NCI-H2196 (cell line): ENCODE measurements around the gene FBXW11.

ENCODE experiments used
- DNase-seq: peaks from one replicate; lab custom pipeline; 2025; ENCODE audit not compliant: unreplicated experiment; lab: John Stamatoyannopoulos, UW

FBXW11 gene

DNA sequence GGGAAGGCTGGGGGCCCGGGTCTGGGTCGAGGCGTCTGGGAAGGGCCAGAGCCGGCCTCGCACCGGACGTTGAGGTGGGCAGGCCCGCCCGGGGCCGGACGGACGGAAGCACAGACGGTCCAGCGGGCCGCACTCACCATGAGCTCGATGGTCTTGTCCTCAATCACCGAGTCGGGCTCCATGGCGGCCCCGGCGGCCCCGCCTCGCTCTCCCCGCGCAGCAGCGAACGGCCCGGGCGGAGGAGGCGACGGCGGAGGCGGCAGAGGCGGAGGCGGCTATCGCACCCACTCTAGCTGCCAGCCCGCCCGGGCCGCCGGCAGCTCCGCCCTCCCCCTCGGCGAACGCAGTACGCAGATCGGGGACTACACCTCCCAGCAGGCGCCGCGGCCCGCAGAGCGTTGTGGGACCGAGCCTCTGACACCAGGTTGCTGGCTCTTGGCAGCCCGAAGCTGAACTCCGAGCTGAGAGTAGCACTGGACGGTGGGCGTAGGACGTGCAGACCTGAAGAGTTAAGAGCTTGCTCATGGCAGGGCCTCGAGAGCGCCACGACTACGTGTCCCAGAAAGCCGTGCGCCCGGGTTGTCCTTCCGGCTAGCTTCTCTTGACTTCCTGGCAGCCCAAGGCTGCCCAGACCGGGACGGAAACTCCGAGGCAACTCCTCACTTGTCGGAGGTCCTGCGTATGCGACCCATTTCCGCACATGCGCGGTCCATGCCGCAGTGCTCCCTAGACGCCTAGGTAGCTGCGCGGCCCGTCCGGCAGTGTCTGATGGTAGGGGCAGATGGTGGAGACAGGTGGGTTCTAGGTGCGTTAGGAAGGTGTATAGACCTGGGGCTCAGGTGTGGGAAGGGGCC lies at the start of gene FBXW11:
Gene FBXW11, minus strand, starts transcription at position 318 of the 854 bp plus-strand sequence. Its CDS starts 136 bp downstream, at position 182.
- peak; percentile 97 for DNase-seq

DNA sequence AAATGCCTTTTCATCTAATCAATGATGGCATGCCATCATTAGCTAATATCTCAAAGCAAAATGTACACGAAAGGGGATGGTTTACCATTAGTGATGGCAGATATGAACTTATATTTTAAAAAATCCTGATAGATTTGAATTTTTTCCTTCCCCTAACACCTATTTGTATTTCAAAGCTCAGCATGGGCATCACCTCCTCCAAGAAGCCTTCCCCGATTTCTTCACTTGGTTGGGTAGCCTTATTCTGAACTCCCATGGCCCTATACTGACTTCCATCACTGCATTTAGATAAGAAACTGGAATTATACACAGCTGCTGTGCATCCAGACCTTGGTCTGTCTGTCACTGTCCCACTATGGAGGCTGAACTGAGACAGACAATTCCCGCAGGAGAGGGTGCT lies 49.6 kb upstream of the FBXW11 start:
- no peak for DNase-seq

DNA sequence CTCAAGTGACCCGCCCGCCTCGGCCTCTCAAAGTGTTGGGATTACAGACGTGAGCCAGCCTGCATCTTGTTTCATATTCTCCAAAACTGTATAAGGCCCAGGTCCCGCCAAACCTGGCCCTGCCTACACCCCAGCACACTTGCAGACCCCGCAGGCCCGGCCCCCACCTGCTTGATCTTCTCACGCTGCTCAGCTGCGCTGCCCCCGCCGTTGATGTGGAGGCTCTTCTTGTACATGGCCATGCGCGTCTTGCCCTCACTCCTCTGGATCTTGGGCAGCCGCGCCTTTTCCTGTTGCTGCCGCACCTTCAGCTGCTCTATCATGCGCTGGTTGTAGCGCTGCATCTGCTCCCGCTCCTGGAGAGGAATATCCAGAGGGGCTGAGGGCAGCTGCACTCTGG lies 49.0 kb upstream of the FBXW11 start:
- no peak for DNase-seq

DNA sequence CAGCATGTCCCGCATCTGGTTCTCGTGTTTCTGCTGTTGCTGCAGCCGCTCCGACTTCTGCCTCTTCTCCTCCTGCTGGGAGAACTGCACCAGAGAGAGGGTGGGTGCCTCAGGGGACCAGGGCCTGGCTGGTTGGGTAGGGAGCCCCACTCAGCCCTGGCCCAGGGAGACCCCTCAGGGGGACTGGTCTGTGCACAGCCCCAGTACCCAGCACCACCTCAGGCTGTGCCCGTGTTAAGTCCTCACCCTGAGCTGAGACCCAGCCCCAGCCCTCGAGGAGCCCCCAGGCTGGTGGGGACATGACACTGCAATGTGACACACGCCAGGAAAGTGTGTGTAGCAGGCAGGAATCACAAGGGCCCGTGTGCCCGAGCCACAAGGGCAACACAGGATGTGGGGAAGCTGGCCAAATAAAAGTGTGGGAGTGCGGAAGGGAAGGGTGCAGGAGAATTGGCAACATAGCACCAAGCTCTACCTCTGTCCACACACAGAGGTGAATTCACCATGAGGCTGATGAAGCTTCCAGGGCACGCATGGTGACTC lies 48.2 kb upstream of the FBXW11 start:
- DNase-seq = no peak

DNA sequence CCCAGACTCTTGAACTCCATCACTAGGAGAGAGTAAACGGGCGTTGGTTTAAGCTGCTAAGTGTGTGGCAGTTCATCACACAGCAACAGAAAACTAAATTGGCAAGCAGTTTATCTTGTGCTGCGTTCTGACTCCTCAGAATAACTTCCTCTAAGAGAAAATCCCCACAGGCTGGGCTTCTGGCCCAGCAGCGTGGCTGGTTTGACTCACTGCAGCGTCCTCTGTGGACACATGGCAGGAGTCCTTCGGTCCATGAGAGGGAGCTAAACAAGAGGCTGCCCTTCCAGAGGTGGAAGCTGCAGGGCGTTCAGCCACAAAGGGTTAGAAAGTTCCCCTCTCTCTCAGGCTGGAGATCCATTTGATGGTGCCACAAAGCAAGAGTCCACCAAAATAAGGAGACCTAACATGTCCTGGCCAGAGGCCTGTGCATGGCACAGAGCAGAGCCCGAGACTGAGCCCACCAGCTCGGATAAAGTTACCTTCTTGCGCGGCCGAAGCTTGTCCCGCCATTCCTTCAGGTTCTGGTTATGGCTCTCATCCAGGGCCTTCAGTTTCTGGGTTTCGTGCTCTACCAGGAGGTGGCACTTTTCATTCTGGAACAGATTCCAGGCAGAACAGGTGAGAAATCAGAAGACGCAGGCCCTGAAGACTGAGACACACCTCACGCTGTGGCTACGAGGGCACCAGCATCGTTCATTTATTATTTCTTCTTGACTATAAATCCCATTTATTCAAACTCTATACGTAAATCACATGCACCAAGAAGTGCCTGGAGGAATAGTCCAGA lies 46.2 kb upstream of the FBXW11 start:
- DNase-seq = no peak

DNA sequence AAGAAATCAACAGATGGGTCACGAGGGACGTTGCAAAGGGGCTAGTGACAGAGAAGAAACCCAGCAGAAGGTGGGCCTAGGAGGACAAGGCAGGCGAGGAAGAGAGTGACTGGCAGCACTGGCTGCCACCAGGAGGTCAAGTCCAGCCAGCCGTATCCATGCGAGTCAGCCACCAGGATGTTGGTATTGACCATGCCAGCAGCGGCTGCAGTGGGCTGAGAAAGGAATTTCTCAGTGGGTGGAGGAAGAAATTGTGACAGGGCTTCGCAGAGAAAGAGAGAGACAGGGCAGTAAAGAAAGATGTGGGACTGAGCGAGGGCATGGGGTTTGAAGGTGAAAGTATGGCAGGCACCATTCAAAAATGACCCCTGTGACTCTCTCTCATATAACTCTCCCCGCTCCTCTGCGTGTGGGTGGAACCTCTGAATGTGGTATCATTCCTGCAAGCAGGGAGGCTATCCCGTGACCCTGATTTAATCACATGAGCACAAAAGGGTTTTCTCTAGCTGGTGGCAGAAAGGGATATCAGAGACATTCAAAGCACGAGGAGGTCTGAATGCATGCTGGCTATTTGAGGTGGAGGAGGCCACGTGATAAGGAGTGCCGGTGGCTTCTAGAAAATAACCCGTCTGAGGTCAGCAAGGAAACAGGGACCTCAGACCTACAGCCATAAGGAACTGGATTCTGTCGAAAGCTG lies 45.4 kb upstream of the FBXW11 start:
- no peak for DNase-seq

DNA sequence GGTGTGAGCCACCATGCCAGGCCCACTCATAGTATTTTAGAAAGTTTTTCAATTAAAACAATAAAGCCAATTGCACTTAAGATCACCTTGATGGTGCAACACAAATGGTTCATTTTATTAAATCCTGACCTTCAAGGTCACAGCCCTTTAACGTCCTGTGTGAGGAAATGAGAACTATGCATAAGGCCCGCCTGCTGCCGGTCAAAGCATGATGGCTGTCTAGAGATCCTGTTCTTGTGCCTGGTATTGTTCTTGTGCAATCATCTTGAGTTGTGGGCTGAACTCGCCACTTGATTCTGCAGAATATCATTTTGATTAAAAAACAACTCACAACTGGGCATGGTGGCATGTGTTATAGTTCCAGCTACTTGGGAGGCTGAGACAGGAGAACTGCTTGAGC lies 43.6 kb upstream of the FBXW11 start:
- DNase-seq = no peak

DNA sequence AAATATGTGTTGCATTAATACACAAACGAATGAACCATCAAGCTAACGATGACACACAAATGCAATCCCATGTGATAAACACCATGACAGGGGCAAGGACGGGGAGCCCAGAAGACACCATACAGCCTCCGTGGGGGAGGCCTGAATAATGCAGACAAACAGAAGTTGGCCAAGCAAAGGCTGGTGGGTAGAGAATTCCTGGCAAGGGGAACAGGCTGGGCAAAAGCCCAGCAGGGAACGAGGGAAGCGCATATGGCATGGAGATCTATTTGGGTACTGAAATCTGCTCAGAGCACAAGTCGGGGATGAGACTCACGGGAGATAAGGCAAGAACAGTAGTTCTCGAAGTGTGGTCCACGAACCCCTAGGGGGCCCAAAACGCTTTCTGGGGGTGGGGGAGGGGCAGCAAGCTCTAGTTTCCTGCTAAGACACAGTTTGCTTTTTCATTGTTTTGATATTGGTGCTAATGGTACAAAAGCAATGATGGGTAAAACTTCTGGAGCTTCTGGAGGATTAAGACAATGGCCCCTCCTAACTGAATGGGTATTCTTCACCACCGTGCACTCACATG lies 42.9 kb upstream of the FBXW11 start:
- DNase-seq = no peak

DNA sequence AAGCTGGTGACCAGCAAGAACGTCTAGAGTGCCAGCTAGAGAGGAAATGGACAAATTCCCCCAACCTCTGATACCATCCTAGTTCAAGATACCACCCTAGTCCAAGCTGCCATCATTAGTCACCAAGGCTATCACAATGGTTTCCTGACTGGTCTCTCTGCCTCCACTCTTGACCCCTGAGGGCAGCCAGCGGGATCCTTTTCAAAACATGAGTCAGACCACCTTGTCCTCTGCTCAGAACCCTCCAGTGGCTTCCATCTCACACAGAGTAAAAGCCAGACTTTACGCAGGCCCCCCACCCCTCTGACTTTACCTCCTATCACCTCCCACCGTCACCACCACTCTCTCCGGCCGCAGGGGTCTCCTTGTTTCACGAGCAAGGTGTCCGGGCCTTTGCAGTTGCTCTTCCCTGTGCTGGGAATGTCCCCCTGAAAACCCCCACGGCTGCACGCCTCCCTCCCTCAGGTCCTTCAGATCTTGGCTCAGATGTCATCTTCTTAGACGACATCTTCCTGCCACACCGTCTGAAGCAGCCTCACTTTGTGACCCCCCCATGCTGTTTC lies 42.2 kb upstream of the FBXW11 start:
- DNase-seq = no peak

DNA sequence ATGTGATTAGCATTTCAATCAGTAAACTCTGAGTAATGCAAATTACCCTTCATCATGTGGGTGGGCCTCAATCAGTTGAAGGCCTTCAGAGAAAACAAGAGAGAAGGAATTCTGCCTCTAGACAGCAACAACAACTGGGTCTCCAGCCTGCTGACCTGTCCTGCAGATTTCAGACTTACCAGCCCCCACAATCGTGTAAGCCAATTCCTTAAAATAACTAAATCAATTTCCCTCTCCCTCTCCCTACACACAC lies 41.7 kb upstream of the FBXW11 start:
- DNase-seq = no peak

DNA sequence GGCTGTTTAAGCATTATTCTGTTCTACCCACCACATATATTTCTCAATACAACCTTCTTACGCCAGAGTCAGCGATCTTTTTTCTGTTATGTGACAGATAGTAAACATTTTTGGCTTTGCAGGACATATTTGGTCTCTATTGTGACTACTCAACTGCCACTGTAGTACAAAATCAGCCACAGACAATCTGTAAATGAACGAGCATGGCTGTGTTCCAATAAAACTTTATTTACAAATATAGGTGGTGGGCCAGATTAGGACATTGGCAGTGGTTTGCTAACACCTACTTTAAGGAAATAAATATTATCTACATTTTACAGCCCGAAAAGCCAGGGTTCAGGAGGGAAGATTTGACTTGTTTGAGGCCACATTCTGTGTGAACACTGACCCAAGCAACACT lies 40.2 kb upstream of the FBXW11 start:
- DNase-seq = no peak

DNA sequence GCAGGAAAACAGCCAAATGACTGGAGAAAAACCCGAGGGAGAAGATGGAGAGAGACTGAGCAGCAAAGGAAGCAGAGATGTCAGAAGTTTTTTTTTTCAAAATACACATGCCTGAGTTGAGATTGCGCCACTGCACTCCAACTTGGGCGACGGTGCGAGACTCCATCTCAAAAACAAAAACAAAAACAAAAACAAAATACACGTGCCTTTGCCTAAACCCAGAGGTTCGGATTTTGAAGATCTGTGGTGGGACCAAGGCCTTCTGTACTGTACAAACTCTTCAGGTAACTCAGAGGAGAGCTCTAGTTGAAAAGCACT lies 38.8 kb upstream of the FBXW11 start:
- no peak for DNase-seq

DNA sequence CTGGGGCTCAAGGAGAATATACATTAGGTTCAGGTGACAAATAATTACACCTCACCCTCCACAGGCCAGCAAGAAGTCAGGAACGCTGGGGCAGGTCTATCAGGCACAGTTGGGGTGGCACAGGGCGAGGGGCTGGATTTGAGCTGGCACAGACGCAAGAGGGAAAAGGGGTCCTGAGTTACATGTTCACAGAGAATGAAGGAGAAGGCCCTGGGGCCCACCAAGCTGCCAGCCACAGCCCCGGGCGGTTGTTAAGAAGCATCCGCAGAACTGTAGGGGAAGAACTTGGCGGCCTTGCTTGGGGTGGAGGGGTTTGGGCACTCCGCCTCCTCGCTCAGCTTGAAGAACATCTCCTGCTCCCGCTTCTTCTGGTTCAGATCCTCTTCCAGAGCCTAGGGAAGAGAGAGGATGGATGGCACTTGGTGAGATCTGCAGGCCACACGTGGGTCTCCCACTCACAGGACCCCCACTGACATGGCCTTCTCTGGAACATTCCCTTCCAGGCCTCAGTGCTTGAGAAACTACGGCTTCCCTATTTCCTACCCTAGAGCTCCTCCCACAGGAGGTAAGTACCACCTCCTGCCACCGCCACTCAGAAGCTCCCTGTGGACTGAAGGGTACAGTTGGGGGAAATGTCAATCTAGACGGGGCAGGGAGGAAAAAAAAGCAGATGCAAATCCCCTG lies 38.3 kb upstream of the FBXW11 start:
- no peak for DNase-seq

DNA sequence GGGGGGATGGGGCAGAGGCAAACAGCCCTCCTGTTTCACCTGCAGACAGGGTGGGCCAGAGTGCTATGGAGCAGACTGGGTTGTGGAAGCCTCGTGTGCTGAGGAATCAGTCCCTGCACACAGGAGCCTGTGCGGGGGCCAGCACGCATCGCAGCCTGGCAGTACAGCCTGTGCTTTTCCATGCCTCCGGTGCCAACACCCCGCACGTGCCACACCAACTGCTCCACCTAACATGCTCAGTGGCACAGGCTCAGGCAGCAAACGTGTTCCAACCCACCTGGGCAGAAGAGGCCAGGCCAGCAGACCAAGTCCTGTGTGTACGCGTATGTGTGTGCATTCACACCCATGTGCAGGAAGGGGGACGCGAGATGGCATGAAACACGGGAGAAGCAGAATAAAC lies 37.4 kb upstream of the FBXW11 start:
- DNase-seq = no peak

DNA sequence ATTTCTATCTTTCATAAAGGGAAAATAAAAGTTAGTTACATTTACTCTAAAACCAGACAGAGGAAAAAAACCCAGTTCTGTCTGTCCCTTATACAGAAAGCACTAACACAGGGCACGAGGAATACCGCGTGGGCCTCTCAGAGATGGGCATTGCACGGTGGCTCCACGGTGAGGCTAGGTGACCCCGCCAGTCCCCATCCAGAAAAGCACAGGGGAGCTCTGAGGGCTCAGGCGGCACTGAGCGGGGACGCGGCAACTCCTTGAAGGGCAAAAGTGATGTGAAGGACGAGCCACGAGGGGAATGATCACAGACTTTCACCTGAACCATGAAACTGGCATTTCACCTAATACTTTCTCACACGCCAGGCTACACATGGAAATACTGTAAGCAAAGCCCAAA lies 35.7 kb upstream of the FBXW11 start:
- no peak for DNase-seq

DNA sequence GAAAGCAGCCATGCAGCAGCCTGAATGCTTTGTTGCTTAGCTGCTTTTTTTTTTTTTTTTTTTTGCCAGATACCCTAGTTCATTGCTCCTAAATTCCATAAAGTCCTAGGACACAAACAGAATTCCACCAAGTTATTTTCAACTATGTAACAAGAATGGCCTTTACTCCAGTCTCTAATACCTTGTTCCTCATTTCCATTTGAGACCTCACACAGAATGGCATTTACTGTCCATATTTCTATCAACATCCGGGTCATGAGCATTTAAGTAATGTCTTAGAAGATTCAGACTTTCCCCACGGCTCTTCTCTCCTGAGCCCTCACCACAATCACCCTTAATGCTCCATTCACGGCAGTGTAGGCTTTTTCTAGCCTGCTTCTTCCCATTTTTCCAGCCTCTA lies 31.7 kb upstream of the FBXW11 start:
- DNase-seq = no peak

DNA sequence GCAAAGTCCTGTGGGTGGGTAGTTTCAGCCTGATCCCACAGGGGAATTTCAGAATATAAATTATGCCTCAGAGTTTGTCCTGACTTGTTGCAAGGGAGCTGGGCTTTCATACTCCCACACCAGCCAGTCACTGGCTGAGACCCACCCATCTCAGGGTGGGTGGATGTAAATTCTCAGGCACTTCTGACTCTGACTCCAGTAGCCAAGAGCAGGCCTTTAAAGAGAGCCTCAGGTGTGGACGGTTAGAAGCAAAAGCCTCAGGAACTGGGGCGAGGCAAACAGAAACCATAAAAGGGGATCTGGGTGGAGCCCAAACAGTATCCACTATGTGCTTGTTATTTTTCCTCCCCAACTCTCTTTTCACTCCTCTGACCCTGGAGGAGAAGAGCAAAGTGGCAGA lies 28.6 kb upstream of the FBXW11 start:
- no peak for DNase-seq

DNA sequence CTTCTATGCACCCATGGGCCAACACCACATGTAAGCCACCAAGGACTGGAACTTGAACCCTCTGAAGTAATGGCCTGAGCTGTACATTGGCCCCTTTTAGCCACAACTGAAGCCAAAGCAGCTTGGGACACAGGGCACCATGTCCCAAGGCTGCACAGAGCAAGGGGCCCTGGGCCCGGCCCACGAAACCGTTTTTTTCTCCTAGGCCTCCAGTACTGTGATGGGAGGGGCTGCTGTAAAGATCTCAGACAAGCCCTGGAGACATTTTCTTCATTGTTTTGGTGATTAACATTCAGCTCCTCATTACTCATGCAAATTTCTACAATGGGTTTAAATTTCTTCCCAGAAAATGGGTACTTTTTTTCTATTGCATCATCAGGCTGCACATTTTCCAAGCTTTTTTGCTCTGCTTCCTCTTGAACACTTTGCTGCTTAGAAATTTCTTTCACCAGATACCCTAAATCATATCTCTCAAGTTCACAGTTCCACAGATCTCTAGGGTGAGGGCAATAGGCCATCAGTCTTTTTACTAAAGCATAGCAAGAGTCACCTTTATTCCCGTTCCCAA lies 25.5 kb upstream of the FBXW11 start:
- DNase-seq = no peak

DNA sequence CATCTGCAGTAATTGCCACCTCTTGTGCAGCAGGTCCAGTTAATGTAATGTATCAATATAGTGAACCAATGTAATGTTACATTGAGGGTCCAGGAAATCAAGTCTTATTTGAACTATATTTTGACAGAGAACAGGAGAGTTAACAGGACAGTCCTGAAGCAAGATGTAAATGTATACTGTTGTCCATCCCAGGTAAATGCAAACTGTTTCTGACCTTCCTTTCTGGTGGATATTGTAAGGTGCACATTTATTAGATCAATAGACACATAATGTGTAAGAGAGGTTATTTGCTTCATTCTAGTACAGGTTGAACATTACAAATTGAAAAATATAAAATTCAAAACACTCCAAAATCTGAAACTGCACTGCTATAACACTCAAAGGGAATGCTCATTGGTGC lies 23.4 kb upstream of the FBXW11 start:
- no peak for DNase-seq

DNA sequence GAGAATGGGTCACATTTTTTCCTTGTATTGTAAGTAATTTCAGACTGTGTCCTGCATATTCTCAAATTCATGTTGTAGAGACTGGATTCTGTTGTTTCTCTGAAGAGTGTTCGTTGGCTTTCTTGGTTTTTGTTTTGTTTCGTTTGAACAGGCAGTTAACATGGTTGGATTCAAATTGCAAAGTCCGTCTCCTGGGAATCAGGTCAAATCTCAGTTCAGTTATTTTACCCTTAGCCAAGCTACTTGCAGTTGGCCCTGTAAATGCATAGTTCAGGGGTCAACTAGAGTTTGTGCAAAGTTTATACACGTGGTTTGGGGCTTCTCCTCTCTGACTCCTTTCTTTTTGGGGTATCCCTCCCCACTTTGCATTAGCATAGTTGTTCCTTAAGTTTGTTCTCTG lies 21.7 kb upstream of the FBXW11 start:
- DNase-seq = no peak
